Tibial nerve (tissue), 3 donors: ENCODE results near the gene PRKAR1B.

Experiments used
- CTCF ChIP-seq, 5 experiments: fragments of 200-600 bp in 3 of 5; fragments of 450-650 bp in 2 of 5; sonication (generic) in 3 of 5; IDR thresholded peaks; one replicate each; pipeline ENCODE4 v1.5.1; 2016 to 2019; ENCODE audit warnings: antibody characterized with exemption in 5 of 5, mild to moderate bottlenecking in 3 of 5, moderate library complexity in 2 of 5
- POLR2A ChIP-seq, 2 donors: fragments of 450-650 bp; IDR thresholded peaks; one replicate each; pipeline ENCODE4 v1.6.1; 2017; ENCODE audit warnings: antibody characterized with exemption in 2 of 2, mild to moderate bottlenecking in 2 of 2, moderate library complexity in 2 of 2

DNA sequence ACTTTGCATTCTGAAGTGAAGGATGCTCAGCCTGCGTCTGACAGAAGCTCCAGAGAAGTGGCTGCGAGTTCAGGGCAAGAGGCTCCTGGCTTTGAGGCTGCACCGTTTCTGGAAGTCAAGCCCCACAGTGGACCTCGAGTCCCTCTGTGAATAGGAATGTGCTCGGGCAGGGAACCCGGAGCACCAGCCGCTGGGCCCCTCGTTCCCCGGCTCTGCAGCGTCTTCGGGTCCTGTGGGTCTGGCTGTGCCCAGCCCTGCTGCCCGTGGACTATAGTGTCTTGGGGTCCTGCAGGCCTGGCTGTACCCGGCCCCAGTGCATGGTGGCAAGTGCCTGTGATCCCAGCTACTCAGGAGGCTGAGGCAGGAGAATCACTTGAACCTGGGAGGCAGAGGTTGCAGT lies 45.3 kb upstream of the PRKAR1B start:
- TF ChIP-seq CTCF (IDR thresholded peaks at IDR 0.05) = no peak
- TF ChIP-seq POLR2A (IDR thresholded peaks at IDR 0.05) = no peak
